IPS-18c (cell line): ENCODE measurements around the gene UBASH3B.

Experiments used
- H3K4me3 ChIP-seq: 2 replicates; pipeline ENCODE4 v1.7.0; 2013; ENCODE audit warnings: low read depth, mild to moderate bottlenecking, low read length, moderate library complexity; ENCODE audit not compliant: insufficient read depth
- H3K9me3 ChIP-seq: one replicate; pipeline ENCODE4 v1.6.1; 2013; ENCODE audit warnings: mild to moderate bottlenecking, low read length, moderate library complexity; ENCODE audit not compliant: control insufficient read depth, insufficient read depth

The UBASH3B gene

DNA sequence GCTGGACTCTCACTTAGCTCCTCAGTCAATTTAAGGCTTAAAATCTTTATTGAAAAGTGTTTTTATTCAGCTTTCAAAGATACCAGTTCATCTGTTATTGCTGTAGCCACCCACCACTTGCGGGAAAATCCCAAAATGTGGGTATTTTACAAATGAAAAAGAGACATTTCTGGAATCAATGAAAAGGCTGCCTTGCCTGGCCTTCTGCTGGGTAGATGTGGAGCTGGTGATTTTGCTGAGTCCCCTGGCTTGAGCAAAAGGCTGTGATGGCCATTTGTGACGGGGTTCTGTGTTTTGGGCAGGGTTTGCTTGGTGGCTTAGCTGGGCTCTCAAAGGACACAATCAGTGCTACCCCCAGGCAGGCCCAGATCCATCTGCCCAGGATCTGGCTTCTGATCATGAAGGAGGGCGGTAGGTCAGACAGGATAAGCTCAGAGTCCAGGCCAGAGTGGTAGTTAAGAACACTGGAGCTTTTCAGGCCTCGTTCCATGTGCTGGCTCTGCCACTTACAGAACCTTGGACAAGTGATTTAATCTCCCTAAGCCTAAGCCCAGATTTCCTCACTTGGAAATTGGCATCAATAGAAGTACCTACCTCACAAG is 36.1 kb downstream of the UBASH3B start:
- Histone ChIP-seq H3K4me3 (no peak overlapping the region), H3K9me3 (no peaks in the 10 kb centered on the region)

GRCh38 chr11:122692444-122692843 is 36.9 kb downstream of the UBASH3B start:
- H3K4me3 ChIP-seq = no peak overlapping the region
- H3K9me3 ChIP-seq = no peaks in the 10 kb centered on the region

DNA sequence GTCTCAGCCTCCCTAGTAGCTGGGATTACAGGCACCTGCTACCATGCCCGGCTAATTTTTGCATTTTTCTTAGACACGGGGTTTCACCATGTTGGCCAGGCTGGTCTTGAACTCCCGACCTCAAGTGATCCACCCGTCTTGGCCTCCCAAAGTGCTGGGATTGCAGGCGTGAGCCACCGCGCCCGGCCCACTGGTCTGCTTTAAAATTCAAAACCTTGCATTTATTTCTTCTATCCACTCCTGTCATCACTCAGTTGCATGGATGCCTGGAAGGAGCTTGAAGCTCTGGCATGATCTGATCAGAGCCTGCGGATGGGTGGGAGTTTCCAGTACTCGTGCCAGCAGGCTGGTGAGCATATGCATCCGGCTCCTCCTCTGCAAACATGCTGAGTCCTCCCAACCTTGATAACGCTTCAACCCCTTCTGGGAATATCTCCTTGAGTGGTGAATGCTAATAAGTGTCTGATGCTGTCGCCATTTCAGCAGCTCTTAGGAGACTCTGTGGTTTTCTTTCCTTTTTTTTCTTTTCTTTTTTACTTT is 39.6 kb downstream of the UBASH3B start:
- Histone ChIP-seq H3K4me3 (no peak overlapping the region), H3K9me3 (no peaks in the 10 kb centered on the region)

GRCh38 chr11:122696662-122697061 is 41.1 kb downstream of the UBASH3B start:
- Histone ChIP-seq H3K4me3 (no peak overlapping the region), H3K9me3 (no peaks in the 10 kb centered on the region)

DNA sequence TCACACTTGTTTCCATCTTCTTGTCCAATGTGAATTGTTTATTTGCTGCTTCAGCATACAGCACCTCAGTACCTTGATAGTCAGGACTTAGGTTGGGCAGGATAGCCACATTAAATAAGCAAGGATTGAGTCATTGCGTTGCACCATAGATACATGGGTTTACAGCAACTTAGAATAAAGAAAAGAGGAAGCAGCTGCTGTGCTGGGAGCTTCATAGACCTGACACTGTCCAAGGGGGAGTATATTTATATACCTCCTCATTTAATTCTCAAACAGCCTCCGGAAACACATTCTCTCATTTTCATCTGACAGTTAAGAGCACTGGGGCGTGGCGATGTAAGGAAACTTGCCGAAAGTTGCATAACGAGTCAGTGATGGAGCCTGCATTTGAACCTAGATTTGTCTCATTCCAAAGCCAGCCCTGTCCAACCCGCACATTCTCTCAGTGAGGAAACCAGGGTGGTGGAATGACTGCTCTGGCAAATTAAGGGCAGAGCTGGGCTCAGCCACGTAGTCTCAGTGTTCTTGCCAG is 42.2 kb downstream of the UBASH3B start:
- H3K9me3 ChIP-seq = no peaks in the 10 kb centered on the region
- H3K4me3 ChIP-seq = no peak overlapping the region

DNA sequence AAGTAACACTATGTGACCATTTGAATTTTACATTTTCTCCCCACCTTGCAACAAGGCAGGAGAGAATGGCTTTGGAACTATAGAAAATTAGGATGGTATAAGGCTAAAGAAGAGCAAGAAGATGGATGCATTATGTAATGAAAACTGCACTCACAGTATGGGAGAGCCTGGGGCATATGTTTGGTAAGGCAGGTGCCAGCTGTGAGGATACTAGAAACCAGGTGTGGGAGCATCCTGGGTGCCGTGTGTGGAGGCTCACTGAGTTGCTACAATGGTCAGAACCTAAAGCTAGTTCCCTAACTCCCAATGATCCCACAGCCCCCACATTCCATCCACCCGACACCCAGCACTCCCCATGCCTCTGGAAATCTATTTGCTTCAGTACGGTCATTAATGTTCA is 42.9 kb downstream of the UBASH3B start:
- Histone ChIP-seq H3K4me3 (no peak overlapping the region), H3K9me3 (no peaks in the 10 kb centered on the region)

DNA sequence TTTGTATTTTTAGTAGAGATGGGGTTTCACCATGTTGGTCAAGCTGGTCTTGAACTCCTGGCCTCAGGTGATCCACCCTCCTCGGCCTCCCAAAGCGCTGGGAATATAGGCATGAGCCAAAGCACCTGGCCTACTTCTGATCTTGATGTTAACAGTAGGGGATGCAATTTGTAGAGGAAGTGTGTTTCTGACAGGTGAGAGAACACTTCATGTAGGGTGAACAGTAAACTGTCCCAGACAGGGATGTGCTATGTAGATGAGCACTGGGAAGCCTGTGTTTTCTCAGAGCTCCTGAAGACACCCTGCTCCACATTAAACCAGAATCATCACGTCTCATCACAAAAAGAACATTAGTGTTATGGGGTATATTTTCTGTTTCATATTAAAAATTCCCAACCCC is 45.1 kb downstream of the UBASH3B start:
- no peaks in the 10 kb centered on the region for H3K9me3 ChIP-seq
- no peak overlapping the region for H3K4me3 ChIP-seq

DNA sequence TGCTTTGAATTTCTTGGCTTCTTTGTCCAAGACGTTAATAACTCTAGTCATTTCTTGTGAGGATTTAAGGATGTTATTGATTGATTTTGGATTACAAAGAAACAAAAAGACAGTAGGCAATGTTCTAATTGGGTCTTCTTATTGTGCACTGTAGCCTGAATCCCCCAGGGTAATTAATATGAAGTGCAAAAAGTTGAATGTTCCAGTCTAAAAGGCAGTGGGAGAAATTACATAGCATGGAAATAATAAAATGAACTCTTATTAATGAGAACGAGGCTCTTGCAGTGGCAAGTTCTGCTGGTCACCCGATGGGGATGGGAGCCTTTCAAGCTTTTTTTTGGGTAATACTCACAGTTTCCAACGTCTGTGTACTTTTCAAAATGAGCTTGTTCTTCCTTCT is 45.6 kb downstream of the UBASH3B start:
- H3K4me3 ChIP-seq = no peak overlapping the region
- no peaks in the 10 kb centered on the region for H3K9me3 ChIP-seq

- Histone ChIP-seq H3K4me3 (no peak overlapping the region), H3K9me3 (no peaks in the 10 kb centered on the region)
Observed at GRCh38 chr11:122703541-122704272, 48.2 kb downstream of the UBASH3B start.

GRCh38 chr11:122705396-122705795 is 49.9 kb downstream of the UBASH3B start:
- Histone ChIP-seq H3K9me3 (no peaks in the 10 kb centered on the region), H3K4me3 (no peak overlapping the region)

- Histone ChIP-seq H3K9me3 (no peaks in the 10 kb centered on the region), H3K4me3 (no peak overlapping the region)
Observed at GRCh38 chr11:122706291-122707088, 51.0 kb downstream of the UBASH3B start.

DNA sequence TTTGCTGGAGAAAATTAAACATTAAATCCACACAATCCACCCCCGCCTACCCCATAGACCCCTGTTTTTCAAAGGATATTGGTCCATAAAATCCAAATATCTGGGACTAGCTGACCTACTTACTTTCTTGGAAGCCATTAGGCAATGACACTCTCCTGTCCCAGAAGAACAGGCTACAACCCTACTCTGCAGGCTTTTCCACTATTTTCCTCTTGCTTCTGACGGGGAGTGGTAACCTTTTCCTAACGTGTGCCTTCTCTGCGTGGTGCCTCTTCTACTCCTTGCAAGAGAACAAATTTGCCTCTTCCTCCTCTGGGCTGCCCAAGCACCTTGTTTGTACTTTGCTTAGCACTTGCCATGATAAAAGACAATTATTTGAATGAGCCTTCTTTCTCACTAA is 51.6 kb downstream of the UBASH3B start:
- no peak overlapping the region for H3K4me3 ChIP-seq
- H3K9me3 ChIP-seq = no peaks in the 10 kb centered on the region

DNA sequence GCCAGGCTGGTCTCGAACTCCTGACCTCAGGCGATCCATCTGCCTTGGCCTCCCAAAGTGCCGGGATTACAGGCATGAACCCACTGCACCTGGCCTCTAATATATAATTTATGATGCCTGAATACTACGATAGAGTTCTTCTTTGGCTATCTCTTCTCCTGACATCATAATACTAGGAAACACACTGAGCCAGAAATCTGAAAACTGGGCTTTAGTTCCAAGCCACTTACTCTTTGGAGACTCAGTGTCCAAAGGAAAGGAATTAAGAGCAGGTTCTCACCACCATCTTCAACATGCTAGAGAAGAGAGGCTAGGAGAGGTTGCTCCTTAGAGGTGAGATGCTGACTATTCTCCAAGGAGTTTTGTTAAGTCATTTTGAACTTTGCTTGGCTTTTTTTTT is 52.4 kb downstream of the UBASH3B start:
- H3K4me3 ChIP-seq = no peak overlapping the region
- no peaks in the 10 kb centered on the region for H3K9me3 ChIP-seq

DNA sequence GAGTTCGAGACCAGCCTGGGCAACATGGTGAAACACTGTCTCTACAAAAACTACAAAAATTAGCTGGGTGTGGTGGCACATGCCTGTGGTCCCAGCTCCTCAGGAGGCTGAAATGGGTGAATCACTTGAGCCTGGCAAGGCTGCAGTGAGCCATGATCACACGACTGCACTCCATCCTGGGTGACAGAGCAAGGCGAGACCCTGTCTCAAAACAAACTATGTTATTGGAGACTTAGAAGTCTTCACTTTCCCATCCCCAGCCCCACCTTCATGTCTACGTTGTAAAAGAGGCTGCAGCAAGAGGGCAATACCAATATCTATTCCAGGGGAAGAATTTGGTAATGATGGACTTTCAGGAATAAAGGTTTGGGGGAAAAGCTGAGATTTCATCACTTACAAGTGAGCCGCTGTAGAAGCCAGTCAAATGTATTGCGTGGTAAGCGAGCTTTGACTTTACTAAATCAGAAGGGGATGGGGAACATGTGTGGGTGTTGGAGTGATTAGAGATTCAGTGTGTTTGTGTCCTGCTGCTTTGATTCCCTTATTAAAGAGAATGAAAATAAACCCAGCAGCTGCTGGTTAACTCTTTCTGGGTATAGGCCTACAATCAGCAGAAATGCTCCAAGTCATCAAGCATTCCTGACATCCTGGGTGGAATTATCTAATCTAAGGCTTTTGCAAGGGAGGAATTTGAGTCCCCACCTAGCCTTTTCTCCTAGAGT is 53.7 kb downstream of the UBASH3B start:
- Histone ChIP-seq H3K4me3 (no peak overlapping the region), H3K9me3 (no peaks in the 10 kb centered on the region)

DNA sequence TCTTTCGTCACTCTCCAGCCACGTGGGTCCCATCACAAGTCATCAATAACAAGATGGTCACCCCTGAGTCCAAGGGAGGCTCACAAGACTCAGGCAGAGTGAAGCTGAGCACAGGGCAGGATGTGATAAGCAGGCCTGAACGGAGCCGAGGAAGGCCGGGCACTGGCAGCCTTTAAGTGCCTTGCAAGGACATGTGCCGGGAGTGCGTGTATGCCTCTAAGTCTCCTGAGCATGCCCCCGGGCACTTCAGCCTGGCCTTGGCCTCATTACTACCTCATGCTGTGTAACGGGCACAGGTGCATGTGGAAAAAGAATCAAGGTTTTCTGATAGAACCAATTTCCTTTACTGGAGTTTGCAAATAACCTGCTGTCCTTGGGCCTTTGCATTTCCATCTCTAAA is 55.8 kb downstream of the UBASH3B start:
- H3K4me3 ChIP-seq = no peak overlapping the region
- H3K9me3 ChIP-seq = no peaks in the 10 kb centered on the region

GRCh38 chr11:122711831-122712381 is 56.4 kb downstream of the UBASH3B start:
- H3K9me3 ChIP-seq = no peaks in the 10 kb centered on the region

DNA sequence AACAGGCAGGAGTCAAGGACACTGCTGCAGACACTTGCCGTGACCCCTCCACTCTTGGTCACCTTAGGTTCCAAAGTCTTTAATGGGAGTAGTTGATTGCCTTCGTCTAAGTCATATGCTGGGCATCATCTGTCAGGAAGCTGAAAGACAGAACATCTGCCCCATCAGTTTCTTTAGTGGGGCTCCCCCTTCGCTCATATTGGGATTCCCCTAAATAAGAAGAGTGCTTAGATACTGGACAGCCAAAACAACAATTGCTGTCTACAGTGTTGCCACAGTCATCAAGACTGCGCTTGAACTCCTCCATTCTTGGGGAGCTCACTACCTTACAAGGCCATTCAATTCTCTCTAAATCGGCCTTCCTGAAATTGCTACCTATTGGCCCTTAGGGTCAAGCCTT is 58.5 kb downstream of the UBASH3B start:
- H3K4me3 ChIP-seq = no peak overlapping the region
- H3K9me3 ChIP-seq = no peaks in the 10 kb centered on the region

More at GRCh38 chr11:122711831-122712381, 56.4 kb downstream of the UBASH3B start:
- H3K4me3 ChIP-seq = no peak overlapping the region
